GM23248 (cell line): ENCODE measurements around the gene SYNPO2.

Source experiments
- EZH2 ChIP-seq: fragments of 200-600 bp; sonication (generic); IDR thresholded peaks from 2 replicates; pipeline ENCODE4 v1.6.1; 2018; ENCODE audit warnings: antibody characterized with exemption, mild to moderate bottlenecking; ENCODE audit not compliant: insufficient read depth, poor library complexity, severe bottlenecking
- EZH2phosphoT487 ChIP-seq: fragments of 200-600 bp; sonication (generic); IDR thresholded peaks from 2 replicates; pipeline ENCODE4 v1.6.1; 2018; ENCODE audit warnings: antibody characterized with exemption, moderate library complexity, mild to moderate bottlenecking, low read depth; ENCODE audit not compliant: insufficient read depth

DNA sequence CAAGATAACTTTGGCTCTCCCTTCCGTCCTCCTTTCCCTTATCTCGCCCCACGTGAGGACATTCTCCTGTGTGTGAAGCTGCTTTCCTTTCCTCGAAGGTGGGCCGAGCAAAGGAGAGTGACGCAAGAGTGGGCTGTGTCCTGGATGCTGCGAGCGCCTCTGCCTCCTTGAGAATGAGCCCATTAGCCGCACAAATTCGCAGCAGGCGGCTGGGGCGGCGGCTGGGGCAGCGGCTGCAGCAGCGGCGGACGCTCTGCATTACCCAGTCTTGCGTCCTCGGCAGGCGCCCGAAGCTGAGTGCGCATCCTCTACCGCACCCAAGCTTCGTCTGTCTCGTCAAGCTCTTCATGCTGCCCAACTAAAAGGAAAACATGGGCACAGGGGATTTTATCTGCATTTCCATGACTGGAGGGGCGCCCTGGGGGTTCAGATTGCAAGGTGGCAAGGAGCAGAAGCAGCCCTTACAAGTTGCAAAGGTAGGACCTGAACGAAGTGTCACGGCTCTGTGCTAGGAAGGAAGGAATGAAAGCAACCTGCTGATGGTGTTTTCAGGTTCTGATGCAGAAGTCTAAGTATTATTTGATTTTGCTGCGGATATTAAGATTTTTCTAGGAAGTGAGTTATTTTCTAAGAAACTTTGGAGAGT is at the start of gene SYNPO2:
- TF ChIP-seq EZH2phosphoT487: no peak
- TF ChIP-seq EZH2: no peak
